ENCODE results near the gene TMOD4.

TMOD4 gene

GRCh38 chr1:151142411-151143056 lies 33.2 kb downstream of the TMOD4 start:
- DNase-seq, result no peak

GRCh38 chr1:151137789-151138188 lies 38.0 kb downstream of the TMOD4 start:
- DNase-seq, result no peak

GRCh38 chr1:151135433-151136385 lies 40.1 kb downstream of the TMOD4 start:
- no peak for DNase-seq

GRCh38 chr1:151134991-151135390 lies 40.8 kb downstream of the TMOD4 start:
- DNase-seq, result no peak

GRCh38 chr1:151134396-151134795 lies 41.4 kb downstream of the TMOD4 start:
- no peak for DNase-seq

GRCh38 chr1:151133018-151133806 lies 42.6 kb downstream of the TMOD4 start:
- DNase-seq, result no peak

GRCh38 chr1:151132335-151133017 lies 43.3 kb downstream of the TMOD4 start:
- no peak for DNase-seq

- DNase-seq, result no peak
These were observed 44.0 kb downstream of the TMOD4 start for GRCh38 chr1:151131701-151132334.

- peak; percentile 70 to 79 (median 76) for DNase-seq
These were observed 44.7 kb downstream of the TMOD4 start for GRCh38 chr1:151130987-151131586.

GRCh38 chr1:151128800-151129199 lies 47.0 kb downstream of the TMOD4 start:
- no peak for DNase-seq

GRCh38 chr1:151124763-151125403 lies 50.9 kb downstream of the TMOD4 start:
- no peak for DNase-seq
